ENCODE results near the gene RAP1A. TPM values are rescaled to one million over a fixed set of nuclear protein-coding genes. Genes with fewer than 3 reads are reported as not detected.
A peak's percentile ranks its signal among the peaks of the same experiment; 100 is the strongest.
"Not testable (repeated sequence)": the region's sequence is repeated elsewhere in the genome, so short reads cannot be mapped to it uniquely, and the experiment has no call there.

The RAP1A gene
- polyA plus RNA-seq, 3 donors from 2014 or later = 45.6 to 67.3 (median 61.1) TPM

DNA sequence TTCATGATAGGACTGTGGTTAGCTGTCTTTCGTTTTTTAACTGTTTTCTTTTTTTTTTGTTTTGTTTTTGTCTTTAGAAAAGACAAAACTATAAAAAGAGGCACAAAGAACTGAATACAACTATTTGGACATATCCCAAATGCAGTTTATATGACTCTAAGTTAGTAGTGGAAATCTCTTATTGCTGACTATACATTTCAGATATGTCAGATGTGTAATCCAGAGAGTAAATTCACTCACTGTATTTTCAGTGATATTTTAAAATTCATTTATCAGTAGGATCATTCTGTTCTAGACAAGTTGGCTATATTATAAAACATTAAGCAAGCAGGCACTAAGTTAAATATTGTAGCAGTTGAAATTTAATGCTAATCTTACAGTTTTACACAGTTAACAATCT, 5.7 kb downstream of the RAP1A start:
- Mint-ChIP-seq H3K36me3 (no peaks in the 10 kb centered on the region), H3K4me1 (peaks cover 88 to 98% of the 10 kb centered on the region in 2 donors), H3K4me3 (peak overlapping the region in 3 of 5 donors; percentile 6 to 71 (median 41)), H3K27me3 (ENCODE audit: low read depth in 3 of 3) (no peaks in the 10 kb centered on the region), H3K9me3 (no peaks in the 10 kb centered on the region), H3K27ac (peak overlapping the region; percentile 59 to 84 (median 70))
- no peak for DNase-seq

DNA sequence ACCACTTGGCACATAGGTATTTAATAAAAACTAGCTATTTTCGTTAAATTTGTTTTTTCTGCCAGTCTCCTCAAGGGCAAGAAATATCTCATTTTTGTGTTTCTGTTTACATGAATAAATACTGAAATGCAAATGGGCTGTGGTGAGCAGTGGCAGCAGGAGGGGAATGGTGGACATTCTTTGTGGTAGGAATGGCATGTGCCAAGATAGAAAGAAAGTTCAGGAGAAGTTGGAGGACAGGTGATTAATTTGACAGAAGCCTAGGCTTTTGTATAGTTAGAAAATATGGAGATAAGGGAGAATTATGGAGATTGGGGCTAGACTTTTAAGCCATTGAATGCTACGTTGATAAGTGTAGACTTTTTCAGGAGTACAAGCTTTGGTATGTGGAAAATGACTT, 8.6 kb downstream of the RAP1A start:
- Mint-ChIP-seq H3K36me3 (no peaks in the 10 kb centered on the region), H3K27ac (peak overlapping the region; percentile 6 to 83 (median 72)), H3K9me3 (no peaks in the 10 kb centered on the region), H3K27me3 (ENCODE audit: low read depth in 3 of 3) (peaks cover 0 to 1% (median 0%) of the 10 kb centered on the region in 3 donors), H3K4me1 (peaks cover 87 to 98% of the 10 kb centered on the region in 2 donors), H3K4me3 (peak overlapping the region; percentile 12 to 80 (median 70))
- DNase-seq = no peak

DNA sequence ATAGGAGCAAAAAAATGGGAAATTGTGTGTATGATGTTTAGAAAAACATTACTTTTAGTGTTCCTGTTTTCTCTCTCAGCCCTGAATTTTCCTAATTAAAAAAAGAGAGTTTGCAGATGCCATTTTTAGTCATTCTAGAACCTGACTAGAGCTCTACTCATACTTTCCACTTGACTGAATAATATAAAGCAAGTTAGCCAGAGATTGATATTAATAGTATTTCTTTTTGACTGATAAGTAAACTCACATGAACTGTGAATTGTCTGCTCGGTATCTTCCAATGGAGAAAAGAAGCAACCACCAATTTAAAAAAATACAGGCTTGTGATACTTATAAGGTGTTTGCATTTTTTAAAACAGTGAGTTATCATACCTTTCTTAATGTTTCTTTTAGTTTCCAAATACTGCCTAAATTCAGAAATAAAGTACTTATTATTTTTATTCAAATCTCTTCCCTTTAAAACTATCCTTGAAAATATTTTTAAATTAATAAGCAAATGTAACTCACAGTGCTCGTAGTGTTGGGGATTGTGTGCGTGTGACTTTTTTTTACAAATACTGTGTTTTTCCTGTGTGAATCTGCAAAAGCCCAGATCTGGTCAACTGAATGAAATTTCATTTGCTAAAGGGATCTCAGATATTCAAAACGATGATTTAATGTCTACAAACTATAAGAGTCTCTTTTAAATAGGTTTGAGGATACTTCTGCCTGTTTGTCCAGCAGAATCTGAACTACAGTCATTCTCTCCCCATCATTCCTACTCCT, 9.8 kb downstream of the RAP1A start:
- H3K4me1 Mint-ChIP-seq = peaks cover 83 to 96% of the 10 kb centered on the region in 2 donors
- H3K4me3 Mint-ChIP-seq = peak overlapping the region; percentile 33 to 83 (median 74)
- no peaks in the 10 kb centered on the region for H3K9me3 Mint-ChIP-seq
- no peaks in the 10 kb centered on the region for H3K36me3 Mint-ChIP-seq
- peaks cover 0 to 1% (median 0%) of the 10 kb centered on the region in 3 donors for H3K27me3 Mint-ChIP-seq (ENCODE audit: low read depth in 3 of 3)
- peak overlapping the region; percentile 6 to 91 (median 84) for H3K27ac Mint-ChIP-seq
- DNase-seq = no peak

DNA sequence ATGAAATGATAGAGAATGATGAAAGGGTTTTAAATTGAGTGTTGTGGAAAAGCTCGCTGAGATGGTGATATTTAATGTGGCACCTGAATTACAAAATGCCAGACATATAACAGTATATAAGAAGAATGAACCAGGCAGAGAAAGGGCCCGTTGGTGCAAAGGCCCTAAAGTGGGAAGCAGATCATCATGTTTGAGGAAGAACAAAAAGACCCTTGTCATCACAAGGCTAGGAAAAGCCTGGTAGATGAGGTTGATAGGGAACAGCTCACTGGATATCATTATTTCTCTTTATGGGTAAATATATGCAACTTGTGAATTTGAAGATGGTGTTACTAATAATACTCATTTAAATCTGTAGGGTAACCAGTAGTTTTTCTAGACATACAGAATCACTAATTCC, 11.0 kb downstream of the RAP1A start:
- peak overlapping the region; percentile 5 to 77 (median 52) for H3K27ac Mint-ChIP-seq
- no peaks in the 10 kb centered on the region for H3K36me3 Mint-ChIP-seq
- peaks cover 83 to 96% of the 10 kb centered on the region in 2 donors for H3K4me1 Mint-ChIP-seq
- DNase-seq = no peak
- H3K27me3 Mint-ChIP-seq (ENCODE audit: low read depth in 3 of 3) = peaks cover 0 to 1% (median 0%) of the 10 kb centered on the region in 3 donors
- no peaks in the 10 kb centered on the region for H3K9me3 Mint-ChIP-seq
- peak overlapping the region in 3 of 5 donors; percentile 0 to 16 (median 1) for H3K4me3 Mint-ChIP-seq

DNA sequence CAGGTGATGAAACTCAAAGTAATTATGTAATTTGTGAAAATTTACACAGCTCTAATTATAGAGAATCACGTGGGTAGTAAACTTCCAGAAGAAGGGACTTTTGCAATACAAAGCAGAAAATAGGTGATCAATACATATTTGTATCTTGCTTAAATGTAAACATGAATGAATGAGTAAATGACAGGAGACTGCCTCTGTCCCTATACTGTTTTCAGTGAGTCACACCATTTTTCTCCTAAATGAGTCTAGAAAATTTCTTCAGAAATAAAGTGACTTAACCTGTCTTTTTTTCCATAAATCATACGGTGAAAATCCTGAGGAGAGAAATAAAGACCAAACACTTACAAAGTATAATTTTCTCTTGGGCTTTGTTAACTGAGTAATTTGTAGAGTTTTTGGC, 11.9 kb downstream of the RAP1A start:
- H3K36me3 Mint-ChIP-seq = no peaks in the 10 kb centered on the region
- H3K9me3 Mint-ChIP-seq = no peaks in the 10 kb centered on the region
- DNase-seq = no peak
- H3K27me3 Mint-ChIP-seq (ENCODE audit: low read depth in 3 of 3) = peaks cover 0 to 1% (median 0%) of the 10 kb centered on the region in 3 donors
- peak overlapping the region in 4 of 6 donors; percentile 39 to 61 (median 45) for H3K27ac Mint-ChIP-seq
- H3K4me1 Mint-ChIP-seq = peaks cover 83 to 96% of the 10 kb centered on the region in 2 donors
- no peak overlapping the region for H3K4me3 Mint-ChIP-seq

DNA sequence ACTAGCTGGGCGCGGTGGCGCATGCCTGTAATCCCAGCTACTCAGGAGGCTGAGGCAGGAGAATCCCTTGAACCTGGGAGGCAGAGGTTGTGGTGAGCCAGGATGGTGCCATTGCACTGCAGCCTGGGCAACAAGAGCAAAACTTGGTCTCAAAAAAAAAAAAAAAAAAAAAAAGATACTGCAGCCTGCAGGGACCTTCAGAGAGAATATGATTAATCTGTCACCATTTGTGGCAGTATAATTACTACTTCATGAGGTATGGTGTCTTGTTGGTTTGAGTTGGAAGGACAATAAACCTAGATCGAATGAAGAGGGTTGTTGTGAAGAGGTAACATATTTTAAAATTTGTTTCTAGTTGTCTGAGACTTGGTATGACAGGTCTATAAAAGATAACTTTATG, 13.2 kb downstream of the RAP1A start:
- Mint-ChIP-seq H3K4me1 (peaks cover 82 to 96% of the 10 kb centered on the region in 2 donors), H3K4me3 (peak overlapping the region in 1 of 5 donors; percentile 22), H3K27ac (peak overlapping the region in 5 of 6 donors; percentile 7 to 69 (median 49))
- not testable (repeated sequence) for H3K27me3 Mint-ChIP-seq (ENCODE audit: low read depth in 3 of 3); H3K9me3 Mint-ChIP-seq; DNase-seq; H3K36me3 Mint-ChIP-seq

DNA sequence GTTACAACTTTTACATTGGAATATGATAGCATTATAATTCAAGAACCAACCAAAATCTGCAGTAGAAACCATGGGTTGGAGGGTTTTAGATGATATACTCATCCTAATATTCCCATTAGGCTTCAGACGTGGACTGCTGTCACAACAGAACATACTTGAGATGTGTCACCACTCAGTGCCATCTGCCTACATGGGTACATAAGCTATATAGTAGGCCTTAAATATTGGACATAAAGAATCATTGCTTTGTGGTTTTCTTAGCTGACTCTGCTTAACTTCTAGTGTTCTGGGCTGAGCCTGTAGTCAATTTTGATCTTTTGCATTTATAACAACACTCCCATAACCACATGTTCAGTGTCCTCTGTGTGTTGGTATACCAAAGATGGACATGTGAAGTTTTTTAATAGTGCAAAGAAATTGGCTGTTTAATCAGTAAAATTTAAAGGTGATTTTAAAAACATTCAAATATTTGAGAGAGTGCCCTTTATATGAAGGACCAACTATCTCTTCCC, 14.2 kb downstream of the RAP1A start:
- DNase-seq = no peak
- Mint-ChIP-seq H3K36me3 (no peaks in the 10 kb centered on the region), H3K9me3 (no peaks in the 10 kb centered on the region), H3K27ac (peak overlapping the region in 4 of 6 donors; percentile 33 to 64 (median 52)), H3K27me3 (ENCODE audit: low read depth in 3 of 3) (peaks cover 0 to 1% (median 0%) of the 10 kb centered on the region in 3 donors), H3K4me1 (peaks cover 81 to 96% of the 10 kb centered on the region in 2 donors), H3K4me3 (no peak overlapping the region)

DNA sequence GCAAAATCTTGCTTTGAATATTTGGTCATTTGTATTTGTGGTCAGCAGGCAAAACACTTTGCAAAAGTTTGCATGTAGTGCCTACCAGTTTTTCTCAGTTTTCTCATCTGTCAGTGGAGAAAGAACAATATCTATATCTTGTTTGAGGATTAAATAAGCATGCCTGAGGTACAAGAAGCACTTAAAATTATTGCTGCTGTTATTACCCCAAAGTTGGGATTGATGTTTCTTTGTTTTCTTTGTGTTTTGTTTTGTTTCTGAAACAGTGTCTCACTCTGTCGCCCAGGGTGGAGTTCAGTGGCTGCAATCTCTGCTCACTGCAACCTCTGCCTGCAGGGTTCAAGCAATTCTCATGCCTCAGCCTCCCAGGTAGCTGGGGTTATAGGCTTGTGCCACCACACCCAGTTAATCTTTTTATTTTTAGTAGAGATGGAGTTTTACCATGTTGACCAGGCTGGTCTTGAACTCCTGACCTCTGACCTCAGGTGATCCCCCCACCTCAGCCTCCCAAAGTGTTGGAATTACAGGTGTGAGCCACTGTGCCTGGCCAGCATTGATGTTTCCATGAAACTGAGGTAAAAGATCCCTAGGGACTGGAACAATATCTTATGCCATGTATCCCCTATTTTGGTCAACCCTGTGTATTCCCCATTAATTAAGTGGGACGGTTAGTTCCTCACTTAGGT, 15.9 kb downstream of the RAP1A start:
- no peak for DNase-seq
- H3K27ac Mint-ChIP-seq = peak overlapping the region; percentile 1 to 77 (median 64)
- peaks cover 75 to 92% of the 10 kb centered on the region in 2 donors for H3K4me1 Mint-ChIP-seq
- peaks cover 0 to 1% (median 0%) of the 10 kb centered on the region in 3 donors for H3K27me3 Mint-ChIP-seq (ENCODE audit: low read depth in 3 of 3)
- H3K9me3 Mint-ChIP-seq = no peaks in the 10 kb centered on the region
- H3K36me3 Mint-ChIP-seq = no peaks in the 10 kb centered on the region
- H3K4me3 Mint-ChIP-seq = peak overlapping the region in 2 of 5 donors; percentile 29 to 32

DNA sequence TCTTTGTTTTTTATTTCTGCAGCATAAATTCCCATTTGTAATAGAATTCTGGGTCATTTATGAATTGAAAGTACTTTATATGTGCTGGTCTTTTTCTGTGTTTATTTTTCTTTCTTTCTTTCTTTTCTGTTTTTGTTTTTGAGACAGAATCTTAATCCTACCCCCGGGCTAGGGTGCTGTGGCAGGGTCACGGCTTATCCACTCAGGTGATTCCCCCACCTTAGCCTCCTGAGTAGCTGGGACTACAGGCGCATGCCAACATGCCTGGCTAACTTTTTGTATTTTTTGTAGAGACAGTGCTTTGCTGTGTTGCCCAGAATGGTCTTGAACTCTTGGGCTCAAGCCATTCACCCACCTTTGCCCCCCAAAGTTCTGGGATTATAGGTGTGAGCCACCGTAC, 18.7 kb downstream of the RAP1A start:
- H3K27me3 Mint-ChIP-seq (ENCODE audit: low read depth in 3 of 3) = peaks cover 0 to 2% (median 0%) of the 10 kb centered on the region in 3 donors
- peaks cover 0 to 1% (median 0%) of the 10 kb centered on the region in 3 donors for H3K36me3 Mint-ChIP-seq
- H3K9me3 Mint-ChIP-seq = no peaks in the 10 kb centered on the region
- peaks cover 64 to 82% of the 10 kb centered on the region in 2 donors for H3K4me1 Mint-ChIP-seq
- peak overlapping the region in 3 of 5 donors; percentile 3 to 38 (median 31) for H3K4me3 Mint-ChIP-seq
- H3K27ac Mint-ChIP-seq = peak overlapping the region in 5 of 6 donors; percentile 5 to 79 (median 17)
- DNase-seq = no peak

DNA sequence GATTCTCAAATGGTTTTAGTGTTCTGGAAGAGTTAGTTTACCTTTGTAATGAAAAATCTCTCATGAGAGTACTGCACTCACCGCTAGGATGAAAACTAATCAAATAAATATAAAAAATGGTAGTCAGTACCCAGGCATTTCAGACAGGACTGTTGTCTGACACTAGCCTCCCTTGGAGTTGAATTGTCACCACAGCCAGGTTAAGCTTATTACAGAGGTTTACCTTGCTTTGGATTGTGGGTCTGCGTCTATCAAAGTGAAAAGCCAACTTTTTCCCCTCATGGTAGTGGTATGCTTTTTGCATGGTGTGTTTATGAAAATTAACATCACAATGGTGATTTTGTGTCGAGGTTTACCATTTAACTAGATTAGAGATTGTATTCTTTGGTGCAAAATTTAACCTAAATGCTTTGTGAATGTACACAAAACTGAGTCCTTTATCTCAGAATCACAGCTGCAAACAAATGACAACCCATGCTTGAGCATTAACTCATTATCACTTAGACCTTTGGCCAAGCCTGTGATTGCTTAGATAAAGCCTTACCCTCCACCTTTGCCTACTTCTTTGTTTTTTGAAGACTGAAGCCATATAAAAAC, 20.1 kb downstream of the RAP1A start:
- H3K27me3 Mint-ChIP-seq (ENCODE audit: low read depth in 3 of 3) = peaks cover 0 to 2% (median 0%) of the 10 kb centered on the region in 3 donors
- no peak for DNase-seq
- H3K9me3 Mint-ChIP-seq = no peaks in the 10 kb centered on the region
- H3K4me3 Mint-ChIP-seq = no peak overlapping the region
- peaks cover 0 to 10% (median 6%) of the 10 kb centered on the region in 3 donors for H3K36me3 Mint-ChIP-seq
- H3K27ac Mint-ChIP-seq = peak overlapping the region in 3 of 6 donors; percentile 28 to 53 (median 48)
- peaks cover 71 to 86% of the 10 kb centered on the region in 2 donors for H3K4me1 Mint-ChIP-seq

DNA sequence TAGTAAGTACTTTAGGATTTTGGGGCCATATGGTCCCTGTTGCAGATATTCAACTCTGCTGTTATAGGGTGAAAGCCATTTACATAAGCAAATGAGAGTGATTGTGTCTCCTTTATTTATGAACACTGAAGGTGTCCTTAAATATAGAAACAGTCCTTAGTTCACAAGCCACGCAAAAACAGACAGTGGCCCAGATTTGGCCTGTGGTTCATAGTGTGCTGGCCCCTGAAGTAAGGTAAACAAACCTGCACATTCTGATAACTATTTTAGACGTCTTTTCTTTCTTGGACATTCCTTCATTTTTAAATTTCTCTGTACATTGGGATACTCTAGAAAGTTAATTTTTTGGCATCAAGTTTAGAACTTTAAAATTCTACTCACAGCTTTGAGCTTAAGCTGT, 23.5 kb downstream of the RAP1A start:
- Mint-ChIP-seq H3K4me1 (peaks cover 78 to 86% of the 10 kb centered on the region in 2 donors), H3K27me3 (ENCODE audit: low read depth in 3 of 3) (peaks cover 0 to 3% (median 0%) of the 10 kb centered on the region in 3 donors), H3K9me3 (no peaks in the 10 kb centered on the region), H3K4me3 (no peak overlapping the region), H3K36me3 (peaks cover 0 to 10% (median 6%) of the 10 kb centered on the region in 3 donors), H3K27ac (peak overlapping the region in 3 of 6 donors; percentile 24 to 68 (median 64))
- no peak for DNase-seq

DNA sequence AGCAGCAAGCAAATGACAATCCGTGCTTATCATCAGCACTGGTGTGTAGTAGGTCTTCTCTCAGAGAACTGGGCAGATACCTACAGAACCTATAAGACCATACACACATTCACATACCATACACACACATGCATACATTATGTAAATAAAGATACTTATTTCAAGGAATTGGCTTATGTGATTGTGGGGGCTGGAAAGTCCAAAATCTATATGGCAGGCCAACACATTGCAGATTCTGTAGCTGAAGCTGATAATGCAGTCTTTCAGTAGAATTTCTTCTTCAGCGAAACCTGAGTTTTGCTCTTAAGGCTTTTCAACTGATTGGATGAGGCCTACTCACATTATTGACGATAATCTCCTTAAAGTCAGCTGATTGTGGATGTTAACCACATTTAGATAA, 24.1 kb downstream of the RAP1A start:
- H3K4me1 Mint-ChIP-seq = peaks cover 78 to 86% of the 10 kb centered on the region in 2 donors

DNA sequence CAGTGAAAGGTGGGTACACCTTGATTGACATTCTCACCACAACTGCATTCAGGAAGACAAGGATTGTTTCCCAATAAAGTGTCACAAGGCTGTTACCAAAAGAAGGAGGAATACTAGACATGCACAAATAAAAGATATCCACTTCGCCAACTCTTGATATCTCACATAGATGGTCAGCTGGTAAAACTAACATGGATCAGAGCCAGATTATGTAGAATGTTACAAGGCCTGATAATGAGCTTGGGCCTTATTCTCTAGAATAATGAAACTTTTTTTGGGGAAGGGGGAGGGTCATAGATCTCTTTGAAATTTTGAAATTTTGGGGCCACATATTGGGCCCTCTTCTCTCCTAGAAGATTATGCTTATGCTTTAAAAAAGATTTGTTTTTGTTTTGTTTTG, 24.9 kb downstream of the RAP1A start:
- peaks cover 0 to 10% (median 6%) of the 10 kb centered on the region in 3 donors for H3K36me3 Mint-ChIP-seq
- peaks cover 81 to 86% of the 10 kb centered on the region in 2 donors for H3K4me1 Mint-ChIP-seq
- DNase-seq = no peak
- H3K9me3 Mint-ChIP-seq = no peaks in the 10 kb centered on the region
- peak overlapping the region; percentile 0 to 69 (median 26) for H3K27ac Mint-ChIP-seq
- H3K4me3 Mint-ChIP-seq = no peak overlapping the region
- H3K27me3 Mint-ChIP-seq (ENCODE audit: low read depth in 3 of 3) = peaks cover 0 to 3% (median 0%) of the 10 kb centered on the region in 3 donors

More for the DNA sequence above, 24.1 kb downstream of the RAP1A start:
- DNase-seq = no peak
- Mint-ChIP-seq H3K4me3 (no peak overlapping the region), H3K27me3 (ENCODE audit: low read depth in 3 of 3) (peaks cover 0 to 3% (median 0%) of the 10 kb centered on the region in 3 donors), H3K27ac (peak overlapping the region in 2 of 6 donors; percentile 24 to 64), H3K9me3 (no peaks in the 10 kb centered on the region), H3K36me3 (peaks cover 0 to 10% (median 6%) of the 10 kb centered on the region in 3 donors)
